Panc1 (cell line): ENCODE results near the gene TBC1D9B.

Experiments
- TF ChIP-seq, protein P1 (sequence below): fragments of 450-650 bp; IDR thresholded peaks from 2 replicates; pipeline ENCODE4 v1.5.1; 2017; ENCODE audit warnings: mild to moderate bottlenecking
- TF ChIP-seq, protein P2 (sequence below), 2 experiments: IDR thresholded peaks; 2 replicates each; pipeline ENCODE4 v1.6.1; 2011 to 2012; ENCODE audit warnings: low read depth in 2 of 2, control low read depth in 1 of 2, low read length in 1 of 2, mild to moderate bottlenecking in 1 of 2, moderate library complexity in 1 of 2; ENCODE audit not compliant: insufficient read depth in 1 of 2

DNA sequence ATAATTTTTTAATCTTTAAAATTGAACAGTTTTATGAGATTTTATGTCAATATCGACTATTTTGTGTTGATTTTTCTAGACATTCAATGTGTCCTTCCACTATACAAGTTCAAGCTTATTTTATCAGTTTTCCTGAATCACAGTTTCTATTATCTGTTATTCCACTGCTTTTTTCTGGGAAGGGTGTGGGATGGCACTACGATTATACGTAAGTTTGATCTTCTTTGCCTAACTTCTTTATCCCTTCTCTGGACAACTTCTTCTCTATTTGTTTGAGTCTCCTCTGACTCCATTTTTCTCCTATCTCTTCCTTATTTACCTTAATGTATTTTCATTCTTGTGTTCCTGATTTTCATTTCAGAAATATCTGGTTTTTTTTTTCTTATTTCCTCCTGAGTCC, 24.5 kb downstream of the TBC1D9B start:
- TF ChIP-seq, protein P1, sequence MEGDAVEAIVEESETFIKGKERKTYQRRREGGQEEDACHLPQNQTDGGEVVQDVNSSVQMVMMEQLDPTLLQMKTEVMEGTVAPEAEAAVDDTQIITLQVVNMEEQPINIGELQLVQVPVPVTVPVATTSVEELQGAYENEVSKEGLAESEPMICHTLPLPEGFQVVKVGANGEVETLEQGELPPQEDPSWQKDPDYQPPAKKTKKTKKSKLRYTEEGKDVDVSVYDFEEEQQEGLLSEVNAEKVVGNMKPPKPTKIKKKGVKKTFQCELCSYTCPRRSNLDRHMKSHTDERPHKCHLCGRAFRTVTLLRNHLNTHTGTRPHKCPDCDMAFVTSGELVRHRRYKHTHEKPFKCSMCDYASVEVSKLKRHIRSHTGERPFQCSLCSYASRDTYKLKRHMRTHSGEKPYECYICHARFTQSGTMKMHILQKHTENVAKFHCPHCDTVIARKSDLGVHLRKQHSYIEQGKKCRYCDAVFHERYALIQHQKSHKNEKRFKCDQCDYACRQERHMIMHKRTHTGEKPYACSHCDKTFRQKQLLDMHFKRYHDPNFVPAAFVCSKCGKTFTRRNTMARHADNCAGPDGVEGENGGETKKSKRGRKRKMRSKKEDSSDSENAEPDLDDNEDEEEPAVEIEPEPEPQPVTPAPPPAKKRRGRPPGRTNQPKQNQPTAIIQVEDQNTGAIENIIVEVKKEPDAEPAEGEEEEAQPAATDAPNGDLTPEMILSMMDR, result no peak
- TF ChIP-seq, protein P2, sequence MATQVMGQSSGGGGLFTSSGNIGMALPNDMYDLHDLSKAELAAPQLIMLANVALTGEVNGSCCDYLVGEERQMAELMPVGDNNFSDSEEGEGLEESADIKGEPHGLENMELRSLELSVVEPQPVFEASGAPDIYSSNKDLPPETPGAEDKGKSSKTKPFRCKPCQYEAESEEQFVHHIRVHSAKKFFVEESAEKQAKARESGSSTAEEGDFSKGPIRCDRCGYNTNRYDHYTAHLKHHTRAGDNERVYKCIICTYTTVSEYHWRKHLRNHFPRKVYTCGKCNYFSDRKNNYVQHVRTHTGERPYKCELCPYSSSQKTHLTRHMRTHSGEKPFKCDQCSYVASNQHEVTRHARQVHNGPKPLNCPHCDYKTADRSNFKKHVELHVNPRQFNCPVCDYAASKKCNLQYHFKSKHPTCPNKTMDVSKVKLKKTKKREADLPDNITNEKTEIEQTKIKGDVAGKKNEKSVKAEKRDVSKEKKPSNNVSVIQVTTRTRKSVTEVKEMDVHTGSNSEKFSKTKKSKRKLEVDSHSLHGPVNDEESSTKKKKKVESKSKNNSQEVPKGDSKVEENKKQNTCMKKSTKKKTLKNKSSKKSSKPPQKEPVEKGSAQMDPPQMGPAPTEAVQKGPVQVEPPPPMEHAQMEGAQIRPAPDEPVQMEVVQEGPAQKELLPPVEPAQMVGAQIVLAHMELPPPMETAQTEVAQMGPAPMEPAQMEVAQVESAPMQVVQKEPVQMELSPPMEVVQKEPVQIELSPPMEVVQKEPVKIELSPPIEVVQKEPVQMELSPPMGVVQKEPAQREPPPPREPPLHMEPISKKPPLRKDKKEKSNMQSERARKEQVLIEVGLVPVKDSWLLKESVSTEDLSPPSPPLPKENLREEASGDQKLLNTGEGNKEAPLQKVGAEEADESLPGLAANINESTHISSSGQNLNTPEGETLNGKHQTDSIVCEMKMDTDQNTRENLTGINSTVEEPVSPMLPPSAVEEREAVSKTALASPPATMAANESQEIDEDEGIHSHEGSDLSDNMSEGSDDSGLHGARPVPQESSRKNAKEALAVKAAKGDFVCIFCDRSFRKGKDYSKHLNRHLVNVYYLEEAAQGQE (IDR thresholded peaks at IDR 0.05; ENCODE audit: insufficient read depth in 1 of 2, low read depth in 2 of 2, low read length in 1 of 2), result no peak
